Measurements from ENCODE around the gene GALNT4. TPM values are rescaled to one million over a fixed set of nuclear protein-coding genes. Genes with fewer than 3 reads are reported as not detected.

GALNT4 gene
- total and polyA plus RNA-seq, 9 of the 15 experiments (the other 6 are each of a cell fraction or from before 2014, with no cell fraction given): 1.2 to 4.6 (median 3.4) TPM

GRCh38 chr12:89507015-89507824 lies 17.4 kb downstream of the GALNT4 start:
- POLR2A ChIA-PET: interaction anchor here (1.4 kb wide), 1 partner anchor 10 kb away, joined by 5 read pairs; no protein-coding TSS in a partner anchor
- Histone ChIP-seq H3K36me3 (ENCODE audit: control insufficient read depth, insufficient read depth, low read length) (no peaks in the 10 kb centered on the region), H3K9me3 (replicated peaks; ENCODE audit: control insufficient read depth, insufficient read depth, low read depth, low read length) (no peaks in the 10 kb centered on the region), H3K4me1 (replicated peaks in 1 of 2; ENCODE audit: control insufficient read depth in 2 of 2, insufficient read depth in 2 of 2, low read length in 2 of 2) (no peaks in the 10 kb centered on the region), H3K4me2 (ENCODE audit: insufficient read depth, low read length) (no peak overlapping the region), H3K9me1 (ENCODE audit: control insufficient read depth, insufficient read depth, low read length) (no peaks in the 10 kb centered on the region), H3K27me3 (ENCODE audit: control insufficient read depth in 2 of 2, insufficient read depth in 2 of 2, low read length in 2 of 2) (no peaks in the 10 kb centered on the region), H3K79me2 (ENCODE audit: control insufficient read depth, insufficient read depth, low read length) (no peaks in the 10 kb centered on the region), H3K9ac (ENCODE audit: insufficient read depth in 1 of 2, low read depth in 2 of 2, low read length in 2 of 2) (no peak overlapping the region), H3K27ac (ENCODE audit: extremely low read depth, low read depth, low read length) (no peak overlapping the region), H3K4me3 (no peak overlapping the region), H4K20me1 (replicated peaks; ENCODE audit: control insufficient read depth, insufficient read depth, low read length) (no peaks in the 10 kb centered on the region), H2AFZ (ENCODE audit: low read depth, low read length) (no peak overlapping the region)
- in situ Hi-C loops (cut with MboI): no loop called here
- intact Hi-C loops (cut with micrococcal nuclease): no loop called here
- WGBS (ENCODE audit: insufficient coverage, low coverage, missing lambda C conversion rate): 40% methylated on average over 7 of the region's 9 CpGs
- ATAC-seq (peak; percentile 58; the same call in 2 of the 3 replicates), DNase-seq (ENCODE audit: extremely low read depth in 1 of 4, low spot score in 3 of 4) (no peak), FAIRE-seq (peak; percentile 19)
- TF ChIP-seq HBP1 (CRISPR knock-in tag; IDR thresholded peaks at IDR 0.05): no peak
- no peak for TF ChIP-seq PREB (CRISPR knock-in tag; IDR thresholded peaks at IDR 0.05)
- CTCF ChIA-PET (ENCODE audit: low intra/inter-chr PET ratio): no interaction called here
- no TSS peak for BruUV-seq (replicated peaks)
